Measurements from ENCODE around the gene ADAMTS14.
"Not testable (repeated sequence)": the region's sequence is repeated elsewhere in the genome, so short reads cannot be mapped to it uniquely, and the experiment has no call there.

Gene ADAMTS14, protein sequence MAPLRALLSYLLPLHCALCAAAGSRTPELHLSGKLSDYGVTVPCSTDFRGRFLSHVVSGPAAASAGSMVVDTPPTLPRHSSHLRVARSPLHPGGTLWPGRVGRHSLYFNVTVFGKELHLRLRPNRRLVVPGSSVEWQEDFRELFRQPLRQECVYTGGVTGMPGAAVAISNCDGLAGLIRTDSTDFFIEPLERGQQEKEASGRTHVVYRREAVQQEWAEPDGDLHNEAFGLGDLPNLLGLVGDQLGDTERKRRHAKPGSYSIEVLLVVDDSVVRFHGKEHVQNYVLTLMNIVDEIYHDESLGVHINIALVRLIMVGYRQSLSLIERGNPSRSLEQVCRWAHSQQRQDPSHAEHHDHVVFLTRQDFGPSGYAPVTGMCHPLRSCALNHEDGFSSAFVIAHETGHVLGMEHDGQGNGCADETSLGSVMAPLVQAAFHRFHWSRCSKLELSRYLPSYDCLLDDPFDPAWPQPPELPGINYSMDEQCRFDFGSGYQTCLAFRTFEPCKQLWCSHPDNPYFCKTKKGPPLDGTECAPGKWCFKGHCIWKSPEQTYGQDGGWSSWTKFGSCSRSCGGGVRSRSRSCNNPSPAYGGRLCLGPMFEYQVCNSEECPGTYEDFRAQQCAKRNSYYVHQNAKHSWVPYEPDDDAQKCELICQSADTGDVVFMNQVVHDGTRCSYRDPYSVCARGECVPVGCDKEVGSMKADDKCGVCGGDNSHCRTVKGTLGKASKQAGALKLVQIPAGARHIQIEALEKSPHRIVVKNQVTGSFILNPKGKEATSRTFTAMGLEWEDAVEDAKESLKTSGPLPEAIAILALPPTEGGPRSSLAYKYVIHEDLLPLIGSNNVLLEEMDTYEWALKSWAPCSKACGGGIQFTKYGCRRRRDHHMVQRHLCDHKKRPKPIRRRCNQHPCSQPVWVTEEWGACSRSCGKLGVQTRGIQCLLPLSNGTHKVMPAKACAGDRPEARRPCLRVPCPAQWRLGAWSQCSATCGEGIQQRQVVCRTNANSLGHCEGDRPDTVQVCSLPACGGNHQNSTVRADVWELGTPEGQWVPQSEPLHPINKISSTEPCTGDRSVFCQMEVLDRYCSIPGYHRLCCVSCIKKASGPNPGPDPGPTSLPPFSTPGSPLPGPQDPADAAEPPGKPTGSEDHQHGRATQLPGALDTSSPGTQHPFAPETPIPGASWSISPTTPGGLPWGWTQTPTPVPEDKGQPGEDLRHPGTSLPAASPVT

DNA sequence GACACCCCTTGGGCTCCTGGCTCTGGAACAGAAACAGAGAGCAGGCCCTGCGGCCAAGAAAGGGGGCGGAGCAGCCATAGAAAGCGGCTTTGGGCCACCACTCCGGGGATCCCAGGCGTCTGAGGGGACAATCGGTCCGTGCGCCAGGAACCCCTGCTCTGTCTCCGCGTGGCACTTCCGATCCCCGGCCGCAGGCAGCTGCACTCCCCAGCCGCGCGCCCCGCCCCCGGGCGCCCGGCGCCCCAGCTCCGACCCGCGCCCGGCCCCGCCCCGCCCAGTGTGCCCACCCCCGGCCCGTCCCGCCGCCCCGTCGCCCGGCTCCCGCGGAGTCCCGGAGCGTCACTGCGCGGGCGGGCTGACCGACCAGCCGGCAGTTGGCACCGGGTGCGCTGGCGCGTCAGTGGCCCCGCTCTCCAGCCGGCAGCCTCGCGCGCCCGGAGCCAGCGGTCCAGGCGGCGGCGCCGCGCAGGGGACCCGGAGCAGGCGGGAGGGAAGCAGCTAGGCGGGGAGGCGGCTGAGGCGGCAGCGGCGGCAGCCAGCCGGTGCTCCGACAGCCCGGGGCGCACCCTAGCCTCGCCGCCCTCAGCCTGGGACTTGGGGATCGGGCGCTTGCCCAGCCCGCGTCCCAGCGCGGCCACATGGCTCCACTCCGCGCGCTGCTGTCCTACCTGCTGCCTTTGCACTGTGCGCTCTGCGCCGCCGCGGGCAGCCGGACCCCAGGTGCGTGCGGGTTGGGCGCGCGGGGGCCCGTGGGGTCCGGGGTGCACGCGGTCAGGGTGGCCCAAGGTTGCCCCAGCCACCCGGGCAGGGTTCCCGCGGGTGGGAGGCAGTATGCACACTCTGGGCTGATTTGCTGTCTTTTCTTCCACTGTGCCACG is at the start of gene ADAMTS14:
TSS of gene ADAMTS14 (plus strand) at position 342 of the 878 bp plus-strand sequence. CDS start at position 639, 297 bp downstream.
- H3K27me3 Mint-ChIP-seq = peaks cover 65% of the 10 kb centered on the region
- peak; percentile 26 for ATAC-seq
- H3K27ac Mint-ChIP-seq = no peak within 1 kb of the TSS
- peaks cover 7% of the 10 kb centered on the region for H3K4me1 Mint-ChIP-seq
- peak within 1 kb of the TSS; percentile 39 for H3K4me3 Mint-ChIP-seq
- peaks cover 6% of the 10 kb centered on the region for H3K9me3 Mint-ChIP-seq
- H3K36me3 Mint-ChIP-seq = no peaks in the 10 kb centered on the region

DNA sequence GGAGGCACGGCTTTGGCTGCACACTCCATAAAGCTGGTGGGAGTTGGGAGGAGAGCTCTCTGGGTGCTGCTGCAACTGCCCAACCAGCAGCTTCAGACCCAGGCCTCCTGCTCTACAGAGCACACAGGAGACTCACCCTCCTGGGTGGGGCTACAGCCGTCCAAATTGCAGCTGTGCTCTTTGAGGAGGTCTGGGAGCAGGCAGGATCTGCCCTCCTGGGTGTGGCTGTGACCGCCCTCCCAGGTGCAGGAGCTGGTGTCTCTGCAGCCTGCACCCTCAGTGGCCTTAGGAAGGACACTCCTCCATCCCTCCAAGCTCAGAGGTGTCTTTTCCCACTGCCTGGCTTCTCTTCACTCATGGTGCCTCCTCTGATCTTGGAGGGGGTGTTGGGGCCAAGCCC is 49.8 kb upstream of the ADAMTS14 start:
- Mint-ChIP-seq H3K36me3 (peaks cover 12% of the 10 kb centered on the region), H3K4me1 (no peaks in the 10 kb centered on the region), H3K4me3 (no peak overlapping the region), H3K27ac (no peak overlapping the region), H3K27me3 (peaks cover 22% of the 10 kb centered on the region), H3K9me3 (peaks cover 19% of the 10 kb centered on the region)
- no peak for ATAC-seq

DNA sequence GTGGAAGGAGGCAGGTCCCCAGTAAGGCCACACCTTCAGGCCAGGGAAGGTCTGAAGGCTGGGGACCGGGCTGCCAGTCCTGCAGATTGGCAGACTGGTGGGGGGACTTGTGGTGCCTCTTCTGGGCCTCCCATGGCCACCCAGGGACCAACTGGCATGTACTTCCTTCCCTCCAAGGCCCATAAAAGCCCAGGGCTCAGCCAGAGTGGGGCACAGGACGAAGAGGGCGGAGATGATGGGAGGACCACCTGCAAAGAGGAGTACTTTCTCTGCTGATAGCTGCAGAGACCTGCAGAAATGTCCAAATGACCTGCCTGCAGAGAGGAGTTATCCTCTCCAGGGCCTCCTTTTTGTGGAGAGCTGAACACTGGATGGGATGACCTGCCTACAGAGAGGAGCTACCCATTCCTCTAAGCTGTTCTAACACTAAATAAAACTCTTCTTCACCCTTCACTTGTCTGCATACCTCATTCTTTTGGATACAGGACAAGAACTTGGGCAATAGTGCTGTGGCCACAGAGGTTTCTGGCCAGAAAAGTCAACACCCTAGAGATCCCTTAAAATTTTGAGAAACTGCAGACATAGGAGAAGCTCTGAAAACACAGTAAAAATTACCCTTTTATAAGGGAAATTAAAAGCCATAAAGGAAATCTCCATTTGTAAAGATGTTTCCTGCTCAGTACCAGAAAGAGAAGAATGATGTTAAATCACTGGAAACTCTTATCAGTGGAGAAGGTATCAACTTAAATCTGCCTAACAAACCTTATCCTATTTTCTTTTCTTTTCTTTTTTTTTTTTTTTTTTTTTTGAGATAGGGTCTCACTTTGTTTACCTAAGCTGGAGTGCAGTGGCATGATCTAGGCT is 49.1 kb upstream of the ADAMTS14 start:
- no peaks in the 10 kb centered on the region for H3K4me1 Mint-ChIP-seq
- no peak for ATAC-seq
- H3K27ac Mint-ChIP-seq = no peak overlapping the region
- H3K4me3 Mint-ChIP-seq = no peak overlapping the region
- H3K27me3 Mint-ChIP-seq = peaks cover 18% of the 10 kb centered on the region
- H3K9me3 Mint-ChIP-seq = peaks cover 22% of the 10 kb centered on the region
- peaks cover 12% of the 10 kb centered on the region for H3K36me3 Mint-ChIP-seq

DNA sequence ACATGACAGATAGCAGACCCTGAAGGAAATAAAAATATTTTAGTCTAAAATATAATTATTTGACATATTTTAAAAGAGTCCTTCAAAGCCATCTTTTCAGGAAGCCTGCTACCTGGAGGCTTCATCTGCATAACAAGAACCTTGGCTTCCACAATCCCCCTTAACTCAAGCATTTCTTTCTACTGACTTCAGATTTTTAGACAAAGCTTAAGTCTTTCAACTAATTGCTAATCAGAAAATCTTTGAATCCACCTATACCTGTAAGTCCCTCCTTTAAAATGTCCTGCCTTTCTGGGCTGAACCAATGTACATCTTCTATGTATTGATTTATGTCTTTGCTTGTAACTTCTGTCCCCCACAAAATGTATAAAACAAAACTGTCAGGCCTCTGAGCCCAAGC is 46.2 kb upstream of the ADAMTS14 start:
- peaks cover 18% of the 10 kb centered on the region for H3K27me3 Mint-ChIP-seq
- no peak for ATAC-seq
- no peak overlapping the region for H3K27ac Mint-ChIP-seq
- H3K4me1 Mint-ChIP-seq = no peaks in the 10 kb centered on the region
- H3K36me3 Mint-ChIP-seq = peaks cover 6% of the 10 kb centered on the region
- peaks cover 19% of the 10 kb centered on the region for H3K9me3 Mint-ChIP-seq
- H3K4me3 Mint-ChIP-seq = no peak overlapping the region

DNA sequence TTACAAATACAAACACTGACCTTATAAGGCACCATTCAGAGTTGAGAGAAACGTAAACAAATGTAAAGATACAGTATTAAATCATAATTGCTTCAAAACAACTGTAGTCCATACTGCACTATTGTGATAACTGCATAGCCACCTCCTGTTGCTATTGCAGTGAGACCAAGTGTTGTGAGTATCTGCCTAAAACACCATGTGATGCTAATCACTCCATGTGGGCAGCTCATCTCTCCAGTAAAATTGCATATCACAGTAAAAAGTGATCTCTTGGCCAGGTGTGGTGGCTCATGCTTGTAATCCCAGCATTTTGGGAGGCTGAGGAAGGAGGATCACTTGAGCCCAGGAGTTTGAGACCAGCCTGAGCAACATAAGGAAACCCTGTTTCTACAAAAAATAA is 43.0 kb upstream of the ADAMTS14 start:
- peaks cover 33% of the 10 kb centered on the region for H3K27me3 Mint-ChIP-seq
- peaks cover 16% of the 10 kb centered on the region for H3K9me3 Mint-ChIP-seq
- no peak overlapping the region for H3K27ac Mint-ChIP-seq
- no peak for ATAC-seq
- H3K4me1 Mint-ChIP-seq = no peaks in the 10 kb centered on the region
- H3K36me3 Mint-ChIP-seq = no peaks in the 10 kb centered on the region
- no peak overlapping the region for H3K4me3 Mint-ChIP-seq

DNA sequence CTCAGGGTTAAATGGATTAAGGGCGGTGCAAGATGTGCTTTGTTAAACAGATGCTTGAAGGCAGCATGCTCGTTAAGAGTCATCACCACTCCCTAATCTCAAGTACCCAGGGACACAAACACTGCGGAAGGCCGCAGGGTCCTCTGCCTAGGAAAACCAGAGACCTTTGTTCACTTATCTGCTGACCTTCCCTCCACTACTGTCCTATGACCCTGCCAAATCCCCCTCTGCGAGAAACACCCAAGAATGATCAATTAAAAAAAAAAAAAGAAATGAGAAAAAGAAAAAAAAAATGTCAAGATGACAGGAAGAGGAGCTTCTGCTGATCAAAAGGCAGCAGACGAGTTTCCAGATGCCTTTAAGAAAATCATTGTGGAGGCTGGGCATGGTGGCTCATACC is 40.6 kb upstream of the ADAMTS14 start:
- peaks cover 25% of the 10 kb centered on the region for H3K27me3 Mint-ChIP-seq
- not testable (repeated sequence) for H3K4me3 Mint-ChIP-seq, ATAC-seq, H3K27ac Mint-ChIP-seq, H3K4me1 Mint-ChIP-seq, H3K36me3 Mint-ChIP-seq
- peaks cover 13% of the 10 kb centered on the region for H3K9me3 Mint-ChIP-seq

DNA sequence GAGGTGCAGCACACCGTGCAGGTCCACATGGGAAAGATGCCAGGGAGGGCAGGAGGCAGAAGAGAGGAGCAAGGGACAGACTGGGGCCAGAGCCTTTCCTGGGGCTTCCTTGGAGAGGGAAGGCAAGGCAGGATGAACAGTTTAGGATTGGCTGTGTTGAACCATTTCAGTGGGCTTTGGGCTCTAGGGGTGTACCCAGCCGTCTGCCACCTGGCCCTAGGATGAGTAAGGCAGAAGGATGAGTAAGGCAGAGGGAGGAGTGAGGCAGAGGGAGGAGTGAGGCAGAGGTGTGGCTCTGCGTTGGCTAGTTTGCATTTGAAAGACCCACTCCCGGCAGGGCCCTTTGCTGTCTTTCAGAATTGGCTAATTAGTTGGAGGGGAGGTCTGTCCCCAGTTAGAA is 38.3 kb upstream of the ADAMTS14 start:
- H3K4me3 Mint-ChIP-seq = no peak overlapping the region
- no peaks in the 10 kb centered on the region for H3K4me1 Mint-ChIP-seq
- no peak overlapping the region for H3K27ac Mint-ChIP-seq
- peaks cover 23% of the 10 kb centered on the region for H3K27me3 Mint-ChIP-seq
- peaks cover 5% of the 10 kb centered on the region for H3K9me3 Mint-ChIP-seq
- no peaks in the 10 kb centered on the region for H3K36me3 Mint-ChIP-seq
- no peak for ATAC-seq

DNA sequence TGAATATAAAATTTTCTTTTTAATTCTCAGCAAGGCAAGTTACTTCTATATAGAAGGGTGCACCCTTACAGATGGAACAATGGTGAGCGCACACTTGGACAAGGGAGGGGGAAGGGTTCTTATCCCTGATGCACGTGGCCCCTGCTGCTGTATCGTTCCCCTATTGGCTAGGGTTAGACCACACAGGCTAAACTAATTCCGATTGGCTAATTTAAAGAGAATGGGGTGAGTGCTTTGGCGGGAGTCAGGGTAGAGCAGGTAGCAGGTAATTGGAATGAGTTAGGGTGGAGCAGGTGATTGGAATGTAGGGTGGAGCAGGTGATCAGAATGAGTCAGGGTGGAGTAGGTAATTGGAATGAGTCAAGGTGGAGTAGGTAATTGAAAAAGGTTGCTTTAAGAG is 37.8 kb upstream of the ADAMTS14 start:
- not testable (repeated sequence) for H3K9me3 Mint-ChIP-seq, H3K4me3 Mint-ChIP-seq, H3K4me1 Mint-ChIP-seq, H3K36me3 Mint-ChIP-seq, H3K27ac Mint-ChIP-seq, ATAC-seq
- peaks cover 23% of the 10 kb centered on the region for H3K27me3 Mint-ChIP-seq

DNA sequence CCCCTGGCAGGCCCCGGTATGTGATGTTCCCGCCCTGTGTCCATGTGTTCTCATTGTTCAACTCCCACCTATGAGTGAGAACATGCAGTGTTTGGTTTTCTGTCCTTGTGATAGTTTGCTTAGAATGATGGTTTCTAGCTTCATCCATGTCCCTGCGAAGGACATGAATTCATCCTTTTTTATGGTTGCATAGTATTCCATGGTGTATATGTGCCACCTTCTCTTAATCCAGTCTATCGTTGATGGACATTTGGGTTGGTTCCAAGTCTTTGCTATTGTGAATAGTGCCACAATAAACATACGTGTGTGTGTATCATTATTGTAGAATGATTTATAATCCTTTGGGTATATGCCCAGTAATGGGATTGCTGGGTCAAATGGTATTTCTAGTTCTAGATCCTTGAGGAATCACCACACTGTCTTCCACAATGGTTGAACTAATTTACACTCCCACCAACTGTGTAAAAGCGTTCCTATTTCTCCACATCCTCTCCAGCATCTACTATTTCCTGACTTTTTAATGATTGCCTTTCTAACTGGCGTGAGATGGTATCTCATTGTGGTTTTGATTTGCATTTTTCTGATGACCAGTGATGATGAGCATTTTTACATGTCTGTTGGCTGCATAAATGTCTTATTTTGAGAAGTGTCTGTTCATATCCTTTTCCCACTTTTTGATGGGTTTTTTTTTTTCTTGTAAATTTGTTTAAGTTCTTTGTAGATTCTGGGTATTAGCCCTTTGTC is 32.5 kb upstream of the ADAMTS14 start:
- peaks cover 12% of the 10 kb centered on the region for H3K27me3 Mint-ChIP-seq
- H3K9me3 Mint-ChIP-seq, H3K4me1 Mint-ChIP-seq, ATAC-seq, H3K4me3 Mint-ChIP-seq, H3K36me3 Mint-ChIP-seq, H3K27ac Mint-ChIP-seq: not testable (repeated sequence)

DNA sequence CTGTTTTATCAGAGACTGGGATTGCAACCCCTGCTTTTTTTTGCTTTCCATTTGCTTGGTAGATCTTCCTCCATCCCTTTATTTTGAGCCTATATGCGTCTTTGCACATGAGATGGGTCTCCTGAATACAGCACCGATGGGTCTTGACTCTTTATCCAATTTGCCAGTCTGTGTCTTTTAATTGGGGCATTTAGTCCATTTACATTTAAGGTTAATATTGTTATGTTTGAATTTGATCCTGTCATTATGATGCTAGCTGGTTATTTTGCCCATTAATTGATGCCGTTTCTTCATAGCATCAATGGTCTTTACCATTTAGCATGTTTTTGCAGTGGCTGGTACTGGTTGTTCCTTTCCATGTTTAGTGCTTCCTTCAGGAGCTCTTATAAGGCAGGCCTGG is 29.0 kb upstream of the ADAMTS14 start:
- not testable (repeated sequence) for H3K36me3 Mint-ChIP-seq, H3K4me3 Mint-ChIP-seq, H3K27ac Mint-ChIP-seq, H3K9me3 Mint-ChIP-seq, ATAC-seq, H3K4me1 Mint-ChIP-seq
- H3K27me3 Mint-ChIP-seq = peaks cover 21% of the 10 kb centered on the region

DNA sequence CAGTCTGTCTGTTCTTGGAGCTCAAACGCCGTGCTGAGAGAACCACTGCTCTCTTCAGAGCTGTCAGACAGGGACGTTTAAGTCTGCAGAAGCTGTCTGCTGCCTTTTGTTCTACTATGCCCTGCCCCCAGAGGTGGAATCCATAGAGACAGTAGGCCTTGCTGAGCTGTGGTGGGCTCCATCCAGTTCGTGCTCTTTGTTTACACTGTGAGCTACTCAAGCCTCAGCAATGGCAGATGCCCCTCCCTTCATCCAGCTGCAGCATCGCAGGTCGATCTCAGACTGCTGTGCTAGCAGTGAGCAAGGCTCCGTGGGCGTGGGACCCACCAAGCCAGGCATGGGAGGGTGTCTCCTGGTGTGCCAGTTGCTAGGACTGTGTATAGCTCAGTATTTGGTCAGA is 27.3 kb upstream of the ADAMTS14 start:
- not testable (repeated sequence) for H3K27ac Mint-ChIP-seq, ATAC-seq, H3K36me3 Mint-ChIP-seq, H3K4me3 Mint-ChIP-seq, H3K4me1 Mint-ChIP-seq
- Mint-ChIP-seq H3K27me3 (peaks cover 25% of the 10 kb centered on the region), H3K9me3 (peaks cover 17% of the 10 kb centered on the region)

DNA sequence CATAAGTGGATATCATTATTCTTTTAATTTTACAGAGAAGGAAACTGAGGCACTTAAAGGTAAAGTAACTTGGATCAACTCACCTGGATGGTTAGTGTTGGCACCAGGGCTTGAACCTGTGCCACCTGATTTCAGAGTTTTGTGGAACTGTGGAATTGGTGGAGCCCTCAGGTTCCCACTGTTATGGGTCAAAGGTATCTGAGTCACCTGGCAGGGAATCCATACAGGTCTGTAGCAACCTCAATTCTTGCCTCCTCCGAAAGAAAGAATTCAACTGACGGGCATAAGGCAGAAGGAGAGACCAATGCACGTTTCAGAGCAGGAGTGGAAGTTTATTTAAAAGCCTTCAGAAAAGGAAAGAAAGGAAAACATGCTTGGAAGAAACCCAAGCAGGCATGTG is 25.2 kb upstream of the ADAMTS14 start:
- Mint-ChIP-seq H3K27me3 (peaks cover 30% of the 10 kb centered on the region), H3K4me1 (no peaks in the 10 kb centered on the region), H3K4me3 (no peak overlapping the region), H3K36me3 (no peaks in the 10 kb centered on the region), H3K9me3 (peaks cover 37% of the 10 kb centered on the region), H3K27ac (no peak overlapping the region)
- no peak for ATAC-seq

DNA sequence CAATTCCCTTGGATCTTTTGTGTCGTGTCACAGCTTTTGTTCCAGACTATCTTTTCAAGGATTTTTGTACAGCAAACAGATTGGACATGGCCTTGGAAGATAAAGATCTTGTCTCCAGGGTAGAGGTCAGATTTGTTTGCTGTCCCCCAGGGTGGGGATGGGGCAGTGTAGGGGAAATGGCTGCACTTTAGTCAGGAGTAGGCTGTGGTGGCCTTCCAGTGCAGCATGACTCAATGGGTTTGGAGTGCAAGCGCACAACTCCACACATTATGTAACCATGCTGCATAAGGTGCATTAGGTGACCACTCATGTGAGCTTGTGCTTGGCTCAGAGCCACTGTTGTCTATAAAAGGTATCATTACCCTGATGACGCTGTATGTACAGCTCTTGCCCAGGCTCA is 23.9 kb upstream of the ADAMTS14 start:
- Mint-ChIP-seq H3K4me1 (no peaks in the 10 kb centered on the region), H3K4me3 (no peak overlapping the region), H3K27ac (no peak overlapping the region), H3K36me3 (no peaks in the 10 kb centered on the region), H3K27me3 (peaks cover 30% of the 10 kb centered on the region), H3K9me3 (peaks cover 37% of the 10 kb centered on the region)
- no peak for ATAC-seq
